GM12878 (cell line): Measurements from ENCODE around the gene PIAS1. TPM values are rescaled to one million over a fixed set of nuclear protein-coding genes. Genes with fewer than 3 reads are reported as not detected.

Source experiments
- BCL11A ChIP-seq: IDR thresholded peaks from 2 replicates; pipeline ENCODE4 v1.6.1; 2011; ENCODE audit warnings: low read depth, low read length
- CBFB ChIP-seq: IDR thresholded peaks from 2 replicates; pipeline ENCODE4 v1.6.1; 2016; ENCODE audit warnings: antibody characterized with exemption, low read depth
- HDGF ChIP-seq: fragments of 450-650 bp; IDR thresholded peaks from 2 replicates; pipeline ENCODE4 v1.6.1; 2016; ENCODE audit warnings: antibody characterized with exemption
- IKZF2 ChIP-seq, 2 experiments: fragments of 450-650 bp; IDR thresholded peaks; 2 replicates each; pipeline ENCODE4 v1.6.1; 2017; ENCODE audit warnings: mild to moderate bottlenecking in 2 of 2, moderate library complexity in 2 of 2
- POLR2A ChIP-seq: IDR thresholded peaks from 2 replicates; pipeline ENCODE4 v1.6.1; 2011; ENCODE audit warnings: low read depth, mild to moderate bottlenecking, low read length
- RAD51 ChIP-seq: fragments of 450-650 bp; IDR thresholded peaks from 2 replicates; pipeline ENCODE4 v1.6.1; 2016; ENCODE audit warnings: moderate library complexity, mild to moderate bottlenecking, inconsistent platforms
- TBL1XR1 ChIP-seq: IDR thresholded peaks from 2 replicates; pipeline ENCODE4 v1.6.1; 2012; ENCODE audit warnings: low read depth, low read length, improper control_type of control experiment
- YY1 ChIP-seq: IDR thresholded peaks from 2 replicates; pipeline ENCODE4 v1.6.1; 2011; ENCODE audit warnings: low read depth, mild to moderate bottlenecking, low read length
- polyA plus RNA-seq, 11 experiments: library from polyadenylated mRNA; depleted of rRNA in 4 of 11; unstranded in 6 of 11; stranded (reverse) in 5 of 11; fragments of >200 nt; fragmentation: Nextera tagmentation in 4 of 11; fragmentation: Illumina TruSeq in 1 of 11; extraction: Ambion mirVana in 4 of 11; extraction: Trizol in 1 of 11; gene quantifications; 1 replicate in 1 of 11; 2 replicates in 10 of 11; pipeline versions ENCODE4 v1.2.1 to v1.2.3, GENCODE V29; 2011 to 2016; ENCODE audit warnings: inconsistent platforms in 2 of 11, missing spikeins in 2 of 11, low read depth in 1 of 11
- total RNA-seq, 4 experiments: library from RNA; depleted of rRNA in 3 of 4; stranded (reverse); fragments of >200 nt in 3 of 4; fragmentation: Illumina TruSeq in 1 of 4; extraction: Trizol in 1 of 4; gene quantifications; 2 replicates each; pipeline versions ENCODE4 v1.2.1 to v1.2.3, GENCODE V29; 2013 to 2021
- TF ChIP-seq, protein P1 (sequence below): IDR thresholded peaks from 2 replicates; pipeline ENCODE4 v1.6.1; 2011; ENCODE audit warnings: low read depth, mild to moderate bottlenecking, low read length, moderate library complexity, borderline replicate concordance; ENCODE audit errors: extremely low read depth
- TF ChIP-seq, protein P2 (sequence below): IDR thresholded peaks from 2 replicates; pipeline ENCODE4 v1.6.1; 2012; ENCODE audit warnings: low read depth, low read length, improper control_type of control experiment
- TF ChIP-seq, protein P3 (sequence below): fragments of 450-650 bp; IDR thresholded peaks from 2 replicates; pipeline ENCODE4 v1.6.1; 2017; ENCODE audit warnings: antibody characterized with exemption, mild to moderate bottlenecking, moderate library complexity

The PIAS1 gene
- total and polyA plus RNA-seq, 10 of the 15 experiments (the other 5 are each of a cell fraction or from before 2014, with no cell fraction given), result 20.2 to 96.3 (median 37.0) TPM

GRCh38 chr15:68209272-68209671, 155.2 kb downstream of the PIAS1 start (continued):
- TF ChIP-seq CBFB (no peak), HDGF (no peak), RAD51 (no peak), IKZF2 (IDR thresholded peaks at IDR 0.05) (no peak), TBL1XR1 (no peak), YY1 (no peak), POLR2A (no peak), BCL11A (no peak)
- TF ChIP-seq, protein P1, sequence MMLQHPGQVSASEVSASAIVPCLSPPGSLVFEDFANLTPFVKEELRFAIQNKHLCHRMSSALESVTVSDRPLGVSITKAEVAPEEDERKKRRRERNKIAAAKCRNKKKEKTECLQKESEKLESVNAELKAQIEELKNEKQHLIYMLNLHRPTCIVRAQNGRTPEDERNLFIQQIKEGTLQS, result no peak
- TF ChIP-seq, protein P2, sequence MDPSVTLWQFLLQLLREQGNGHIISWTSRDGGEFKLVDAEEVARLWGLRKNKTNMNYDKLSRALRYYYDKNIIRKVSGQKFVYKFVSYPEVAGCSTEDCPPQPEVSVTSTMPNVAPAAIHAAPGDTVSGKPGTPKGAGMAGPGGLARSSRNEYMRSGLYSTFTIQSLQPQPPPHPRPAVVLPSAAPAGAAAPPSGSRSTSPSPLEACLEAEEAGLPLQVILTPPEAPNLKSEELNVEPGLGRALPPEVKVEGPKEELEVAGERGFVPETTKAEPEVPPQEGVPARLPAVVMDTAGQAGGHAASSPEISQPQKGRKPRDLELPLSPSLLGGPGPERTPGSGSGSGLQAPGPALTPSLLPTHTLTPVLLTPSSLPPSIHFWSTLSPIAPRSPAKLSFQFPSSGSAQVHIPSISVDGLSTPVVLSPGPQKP, result no peak
- TF ChIP-seq, protein P3, sequence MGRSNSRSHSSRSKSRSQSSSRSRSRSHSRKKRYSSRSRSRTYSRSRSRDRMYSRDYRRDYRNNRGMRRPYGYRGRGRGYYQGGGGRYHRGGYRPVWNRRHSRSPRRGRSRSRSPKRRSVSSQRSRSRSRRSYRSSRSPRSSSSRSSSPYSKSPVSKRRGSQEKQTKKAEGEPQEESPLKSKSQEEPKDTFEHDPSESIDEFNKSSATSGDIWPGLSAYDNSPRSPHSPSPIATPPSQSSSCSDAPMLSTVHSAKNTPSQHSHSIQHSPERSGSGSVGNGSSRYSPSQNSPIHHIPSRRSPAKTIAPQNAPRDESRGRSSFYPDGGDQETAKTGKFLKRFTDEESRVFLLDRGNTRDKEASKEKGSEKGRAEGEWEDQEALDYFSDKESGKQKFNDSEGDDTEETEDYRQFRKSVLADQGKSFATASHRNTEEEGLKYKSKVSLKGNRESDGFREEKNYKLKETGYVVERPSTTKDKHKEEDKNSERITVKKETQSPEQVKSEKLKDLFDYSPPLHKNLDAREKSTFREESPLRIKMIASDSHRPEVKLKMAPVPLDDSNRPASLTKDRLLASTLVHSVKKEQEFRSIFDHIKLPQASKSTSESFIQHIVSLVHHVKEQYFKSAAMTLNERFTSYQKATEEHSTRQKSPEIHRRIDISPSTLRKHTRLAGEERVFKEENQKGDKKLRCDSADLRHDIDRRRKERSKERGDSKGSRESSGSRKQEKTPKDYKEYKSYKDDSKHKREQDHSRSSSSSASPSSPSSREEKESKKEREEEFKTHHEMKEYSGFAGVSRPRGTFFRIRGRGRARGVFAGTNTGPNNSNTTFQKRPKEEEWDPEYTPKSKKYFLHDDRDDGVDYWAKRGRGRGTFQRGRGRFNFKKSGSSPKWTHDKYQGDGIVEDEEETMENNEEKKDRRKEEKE, result no peak
